OCI-M2 (cell line): ENCODE results near the gene KLHL35.

Source experiments
- DNase-seq: peaks from one replicate; lab custom pipeline; 2025; ENCODE audit not compliant: unreplicated experiment; lab: John Stamatoyannopoulos, UW

KLHL35 gene

DNA sequence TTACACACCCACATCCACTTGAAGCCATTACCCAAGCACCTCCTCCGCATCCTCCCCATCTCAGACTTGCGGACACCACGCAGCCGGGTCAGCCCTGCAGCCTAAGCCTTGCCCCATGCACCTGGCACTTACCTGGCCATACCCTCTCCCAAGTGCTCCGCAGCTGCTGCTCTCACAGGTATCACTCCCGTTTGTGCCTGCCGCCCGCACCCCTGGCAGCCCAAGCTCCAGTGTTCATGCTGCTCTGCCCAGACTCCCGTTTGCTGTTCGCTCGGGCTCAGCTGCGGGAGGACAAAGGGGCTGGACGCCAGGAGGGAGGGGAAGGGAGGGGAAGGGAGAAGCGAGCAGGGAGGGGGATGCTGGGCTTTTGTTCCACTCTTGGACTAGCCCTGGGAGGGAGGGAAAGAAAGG, at the start of gene KLHL35:
KLHL35 (minus strand) TSS at position 293 of the 411 bp plus-strand sequence. CDS start 2,574 bp downstream, outside the sequence.
- no peak for DNase-seq

GRCh38 chr11:75481922-75482606, 49.1 kb upstream of the KLHL35 start:
- DNase-seq, result no peak

DNA sequence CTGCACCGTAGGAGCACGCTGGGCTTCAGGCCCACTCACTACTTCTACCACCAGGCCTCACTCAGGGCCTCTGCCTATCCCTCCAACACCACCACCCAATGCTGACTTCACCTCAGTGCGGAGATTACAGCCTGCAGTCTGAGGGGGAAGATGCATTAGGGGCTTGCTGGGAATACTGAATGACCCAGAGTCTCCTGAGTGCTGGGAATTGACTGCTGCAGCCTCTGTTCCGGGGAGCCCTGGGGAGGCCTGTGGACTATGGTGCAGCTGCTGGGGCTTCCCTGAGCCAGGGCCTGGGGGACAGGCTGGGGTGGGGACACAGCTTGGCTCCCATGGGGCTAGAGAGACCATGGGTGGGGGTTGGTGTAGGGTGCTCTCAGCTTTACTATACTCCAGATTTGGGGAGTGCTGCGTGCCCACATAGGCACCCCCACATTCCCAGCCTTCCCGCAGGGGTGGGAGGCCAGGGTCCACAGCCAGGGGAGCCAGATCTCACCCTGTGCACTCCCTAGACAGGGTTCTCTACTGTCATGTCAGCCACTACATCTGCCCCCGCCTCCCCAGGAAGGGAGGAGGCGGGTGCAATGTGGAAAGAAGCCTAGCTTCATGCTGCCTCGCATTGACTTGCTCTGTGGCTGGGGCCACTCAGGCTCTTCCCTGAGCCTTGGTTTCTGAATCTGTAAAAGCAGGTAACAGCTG, 48.4 kb upstream of the KLHL35 start:
- DNase-seq, result no peak

DNA sequence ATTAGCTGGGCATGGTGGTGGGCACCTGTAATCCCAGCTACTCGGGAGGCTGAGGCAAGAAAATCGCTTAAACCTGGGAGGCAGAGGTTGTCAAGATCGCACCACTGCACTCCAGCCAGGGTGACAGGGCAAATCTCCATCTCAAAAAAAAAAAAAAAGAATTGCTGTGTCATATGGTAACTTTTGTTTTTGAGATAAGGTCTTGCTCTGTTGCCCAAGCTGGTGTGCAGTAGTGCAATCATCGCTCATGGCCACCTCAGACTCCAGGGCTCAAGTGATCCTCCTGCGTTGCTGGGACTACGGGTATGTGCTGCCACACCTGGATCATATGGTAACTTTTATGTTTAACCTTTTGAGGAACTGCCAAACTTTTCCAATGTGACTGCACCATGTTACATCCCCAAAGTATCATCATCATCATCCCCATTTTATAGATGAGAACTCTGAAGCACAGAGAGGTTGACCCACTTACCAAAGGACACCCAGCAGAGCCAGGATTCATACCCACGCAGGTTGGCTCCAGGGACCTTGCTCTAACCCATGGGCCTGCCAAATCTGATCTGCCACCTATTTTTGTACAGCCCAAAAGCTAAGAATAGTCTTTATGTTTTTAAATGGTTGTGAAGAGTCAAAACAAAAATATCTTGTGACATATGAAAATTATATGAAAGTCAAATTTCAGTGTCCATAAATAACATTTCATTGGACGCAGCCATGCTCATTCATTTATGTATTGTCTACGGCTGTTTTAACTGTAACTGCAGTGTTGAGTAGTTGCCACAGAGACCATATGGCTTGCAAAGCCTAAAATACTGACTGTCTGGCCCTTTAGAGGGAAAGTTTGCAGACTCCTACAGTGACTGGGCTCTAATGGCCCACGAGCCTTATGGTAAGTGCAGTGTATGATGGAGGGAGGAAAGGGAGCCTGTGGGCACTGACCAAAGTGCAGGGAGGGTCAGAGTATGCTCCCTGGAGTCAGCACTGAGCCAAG, 47.5 kb upstream of the KLHL35 start:
- DNase-seq, result no peak

DNA sequence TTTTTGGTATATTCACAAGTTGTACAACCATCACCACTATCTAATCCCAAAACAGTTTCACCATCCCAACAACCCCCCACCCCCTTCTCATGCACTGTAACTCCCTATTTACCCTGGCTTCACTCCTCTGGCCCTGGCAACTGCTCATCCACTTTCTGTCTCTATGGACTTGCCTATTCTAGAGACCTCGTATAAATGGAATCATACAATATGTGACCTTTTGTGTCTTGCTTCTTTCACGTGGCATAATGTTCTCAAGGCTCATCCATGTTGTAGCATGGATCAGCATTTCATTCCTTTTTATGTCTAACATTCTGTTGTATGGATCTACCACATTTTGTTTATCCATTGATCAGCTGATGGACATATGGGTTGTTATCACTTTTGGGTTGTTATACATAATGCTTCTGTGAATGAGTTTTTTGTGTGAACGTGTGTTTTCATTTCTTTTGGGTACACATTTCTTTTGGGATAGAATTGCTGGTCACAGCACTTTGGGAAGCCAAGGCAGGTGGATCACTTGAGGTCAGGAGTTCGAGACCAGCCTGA, 46.7 kb upstream of the KLHL35 start:
- DNase-seq, result no peak

DNA sequence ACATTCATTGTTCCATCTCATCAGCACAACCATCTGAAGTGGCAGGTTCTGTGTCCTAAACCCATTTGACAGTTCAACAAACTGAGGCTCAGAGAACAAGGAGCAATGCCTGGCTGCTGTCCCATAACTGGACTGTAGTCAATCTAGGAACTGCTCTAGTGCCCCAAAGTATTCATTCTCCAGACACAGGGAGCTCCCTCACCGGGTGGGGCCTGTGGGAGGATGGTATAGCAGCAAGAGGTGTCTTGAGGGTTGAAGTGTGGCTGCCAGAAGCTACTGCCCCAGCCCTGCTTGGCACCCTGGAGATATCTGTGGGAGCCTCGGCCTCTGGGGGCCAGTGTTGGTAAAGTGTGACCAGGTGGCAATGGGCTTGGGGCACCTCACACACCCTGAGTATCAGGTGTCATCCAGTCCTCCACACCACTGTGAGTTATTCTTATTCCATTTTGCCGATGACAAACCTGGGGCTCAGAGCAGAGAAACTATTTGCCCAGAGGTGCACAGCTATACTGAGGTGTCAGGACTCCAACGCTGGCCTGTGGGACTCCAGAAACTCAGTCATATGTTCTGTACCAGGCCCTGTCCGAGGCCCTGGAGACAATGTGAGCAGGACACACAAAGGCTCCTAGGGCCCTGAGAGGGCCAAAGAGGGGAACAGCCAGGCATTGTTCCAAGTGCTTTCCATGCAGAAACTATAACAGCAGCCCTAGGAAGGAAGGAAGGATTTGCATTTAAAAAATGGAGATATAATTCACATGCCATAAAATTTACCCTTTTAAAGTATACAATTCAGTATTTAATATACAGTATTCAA, 46.0 kb upstream of the KLHL35 start:
- DNase-seq, result no peak

DNA sequence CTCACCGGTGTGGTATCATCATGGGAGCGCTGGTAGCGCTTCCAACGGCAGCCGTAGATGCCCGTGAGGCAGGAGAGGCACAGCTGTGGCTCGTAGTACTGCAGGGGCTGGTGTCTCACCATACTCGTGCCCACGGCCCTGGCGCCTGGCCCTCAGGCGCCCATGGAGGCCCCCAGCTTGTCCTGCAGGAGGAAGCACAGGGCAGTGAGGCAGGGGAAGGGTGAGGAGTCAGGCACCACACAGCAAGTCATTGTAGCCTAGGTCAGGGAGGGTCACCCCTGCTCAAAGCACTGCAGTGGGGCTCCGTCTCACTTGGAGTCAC, 44.6 kb upstream of the KLHL35 start:
- no peak for DNase-seq

DNA sequence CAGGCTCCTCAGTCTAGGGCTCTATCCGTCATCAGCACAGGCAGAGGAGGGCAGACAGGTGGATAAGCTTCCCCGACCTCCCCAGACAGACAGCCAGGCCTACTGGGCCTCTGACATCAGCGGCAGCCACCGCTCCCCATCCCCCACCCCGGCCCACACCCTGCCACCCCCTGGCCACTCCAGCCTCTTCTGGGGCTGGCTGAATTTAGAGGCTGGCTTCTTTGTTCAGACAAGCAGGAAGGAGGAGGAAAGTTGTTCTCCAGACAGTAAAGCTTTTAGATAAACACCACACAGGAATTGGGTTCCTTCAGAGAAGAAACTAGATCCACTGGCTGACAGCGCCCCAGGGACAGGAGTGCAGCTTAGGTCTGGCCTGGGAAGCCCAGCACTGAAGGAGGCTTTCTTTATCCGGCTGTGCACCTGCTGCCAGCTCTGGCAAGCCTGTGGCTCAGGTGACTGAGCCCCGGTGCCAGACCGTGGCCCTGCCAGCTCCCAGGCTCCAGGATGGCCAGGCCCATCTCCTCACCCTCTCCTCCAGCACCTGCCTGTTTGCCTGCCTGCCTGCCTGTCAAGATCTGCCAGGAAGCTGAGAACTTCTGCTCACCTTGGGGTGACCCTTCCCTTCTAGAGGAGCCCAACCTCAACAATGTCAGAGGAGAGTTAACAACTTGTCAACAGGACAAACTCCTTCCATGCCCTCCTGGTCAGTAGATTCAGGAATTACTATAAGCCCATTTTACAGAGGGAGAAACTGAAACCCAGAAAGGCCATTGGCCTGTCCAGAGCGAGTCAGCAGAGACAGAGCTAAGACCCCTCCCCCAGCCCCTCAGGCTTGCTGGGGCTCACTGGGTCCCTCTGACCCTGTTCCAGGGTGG, 44.0 kb upstream of the KLHL35 start:
- no peak for DNase-seq

DNA sequence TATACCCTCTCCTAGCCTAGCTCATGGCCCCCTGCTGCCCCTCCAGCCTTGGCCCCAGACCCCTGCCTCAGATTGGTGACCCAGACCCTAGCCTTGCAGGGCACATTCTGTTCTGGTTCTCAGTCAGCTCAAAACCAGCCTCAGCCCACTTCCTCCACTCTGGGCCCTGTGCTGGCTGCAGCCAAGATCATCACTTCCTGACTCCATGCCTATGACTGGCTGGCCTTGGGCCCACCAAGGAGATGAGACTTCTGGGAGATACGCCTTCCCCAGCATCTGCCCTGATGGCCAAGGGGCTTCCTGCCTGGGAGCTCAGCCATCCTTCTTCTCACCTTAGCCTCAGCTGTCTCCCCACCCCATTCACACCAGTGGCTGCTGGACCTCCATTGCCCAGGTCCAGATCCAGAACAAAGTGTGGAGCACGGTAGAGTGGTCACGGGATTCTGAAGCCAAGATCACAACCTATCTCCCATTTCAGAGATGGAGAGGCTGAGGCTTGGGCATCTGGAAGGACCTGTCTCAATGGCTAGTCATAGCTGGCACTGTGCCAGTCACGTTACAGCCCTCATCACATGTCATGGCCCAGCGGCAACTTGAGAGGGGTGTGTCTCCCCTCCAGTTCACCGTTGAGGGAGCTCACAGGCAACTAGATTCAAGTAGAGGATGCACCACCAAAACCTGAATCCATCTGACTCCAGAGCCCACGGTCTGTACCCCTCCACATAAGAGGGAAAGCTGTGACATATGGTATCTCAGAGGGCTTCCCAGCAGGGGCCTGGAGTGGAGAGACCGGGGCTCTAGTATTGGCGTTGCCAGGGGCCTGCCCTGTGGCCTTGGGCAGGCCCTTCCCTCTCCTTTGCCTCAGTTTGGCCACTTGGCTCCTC, 43.0 kb upstream of the KLHL35 start:
- DNase-seq, result no peak

GRCh38 chr11:75474878-75475766, 42.1 kb upstream of the KLHL35 start:
- no peak for DNase-seq

GRCh38 chr11:75474240-75474639, 41.2 kb upstream of the KLHL35 start:
- DNase-seq, result no peak

DNA sequence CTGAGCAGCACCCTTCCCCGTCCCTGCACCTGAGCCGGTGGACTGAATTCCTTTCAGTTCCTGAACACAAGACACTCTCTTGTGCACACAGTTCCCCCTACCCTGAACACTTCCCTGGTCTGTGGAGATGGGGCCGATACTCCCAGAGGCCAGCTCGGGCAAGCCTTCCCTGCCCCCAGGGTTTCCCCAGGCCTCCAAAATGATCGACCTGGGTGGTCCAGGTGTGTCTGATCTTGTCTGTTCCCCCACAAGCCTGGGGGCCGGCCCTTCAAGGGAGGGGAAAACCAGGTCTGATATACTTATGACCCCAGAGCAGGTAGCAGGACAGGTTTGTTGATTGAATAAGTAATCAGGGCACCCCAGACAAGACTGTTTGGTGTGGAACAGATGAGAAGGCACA, 40.7 kb upstream of the KLHL35 start:
- no peak for DNase-seq

DNA sequence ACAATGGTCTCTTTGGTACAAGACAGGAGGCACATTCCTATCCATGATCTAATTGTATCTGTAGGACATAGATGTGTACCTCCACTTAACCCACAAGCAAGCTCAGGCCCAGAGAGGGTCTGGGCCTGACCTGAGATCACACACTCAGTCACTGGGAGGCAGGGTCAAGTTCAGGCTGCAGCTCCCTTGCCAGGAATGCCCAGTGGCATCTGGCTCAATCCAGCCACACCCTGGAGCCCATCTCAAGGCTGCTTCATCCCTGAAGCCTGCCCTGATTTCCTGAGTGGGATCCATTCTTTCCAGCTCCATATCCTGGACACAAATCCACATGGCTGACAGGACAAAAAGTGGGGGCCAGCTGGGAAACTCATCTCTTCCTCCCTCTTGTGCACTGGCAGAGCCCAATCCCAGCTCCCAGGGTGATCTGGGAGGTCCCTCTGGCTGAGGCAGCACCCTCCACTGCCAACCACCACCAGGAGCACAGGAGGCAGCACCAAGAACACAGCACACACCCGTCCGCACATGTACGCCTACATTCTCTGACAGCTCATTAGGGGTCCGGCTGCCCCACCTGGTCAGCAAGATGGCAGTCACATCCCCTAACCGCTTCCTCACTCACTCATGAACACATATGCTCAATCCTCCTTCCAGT, 39.2 kb upstream of the KLHL35 start:
- DNase-seq, result no peak

GRCh38 chr11:75471176-75471973, 38.4 kb upstream of the KLHL35 start:
- DNase-seq, result no peak

DNA sequence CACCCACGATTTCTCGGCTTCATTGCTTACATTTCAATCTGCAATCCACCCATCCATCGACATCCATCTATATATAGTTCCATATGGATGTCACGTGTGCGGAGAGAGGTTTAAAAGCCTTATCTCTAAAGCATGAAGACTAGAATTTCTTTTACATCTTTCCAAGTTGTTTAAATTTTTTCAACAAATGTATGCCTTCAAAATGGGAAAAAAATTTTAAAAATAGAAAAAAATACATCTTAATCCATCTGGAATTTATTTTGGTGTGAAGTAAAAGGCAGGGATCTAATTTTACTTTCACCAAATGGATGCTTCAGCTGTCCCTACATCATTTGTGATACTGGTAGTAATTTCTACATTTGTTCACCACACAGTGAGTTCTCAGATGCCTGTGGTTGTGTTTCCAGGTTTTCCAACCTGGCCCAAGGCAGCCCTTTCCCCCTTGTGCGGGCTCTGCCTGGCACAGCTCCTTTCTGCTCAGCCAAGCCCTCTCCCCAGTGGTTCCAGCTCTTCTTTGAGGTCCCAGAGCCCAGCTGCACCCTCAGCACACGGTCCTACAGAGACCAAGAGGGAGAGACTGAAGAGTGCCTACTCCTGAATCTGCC, 37.6 kb upstream of the KLHL35 start:
- no peak for DNase-seq
